Nephron (organoid): ENCODE results near the gene PHC3.
A peak's percentile ranks its signal among the peaks of the same experiment; 100 is the strongest.

ENCODE experiments used
- H3K27ac Mint-ChIP-seq, 3 experiments: 2 replicates each; pipeline ENCODE4 v1.8.0; 2020; ENCODE audit warnings: mixed read lengths in 3 of 3, mild to moderate bottlenecking in 2 of 3, moderate library complexity in 1 of 3
- H3K27me3 Mint-ChIP-seq: 2 replicates; pipeline ENCODE4 v1.8.0; 2021; ENCODE audit warnings: low read depth, mild to moderate bottlenecking, moderate library complexity, mixed read lengths
- H3K36me3 Mint-ChIP-seq: 2 replicates; pipeline ENCODE4 v1.8.0; 2020; ENCODE audit warnings: low read depth, mixed read lengths
- H3K4me1 Mint-ChIP-seq: 2 replicates; pipeline ENCODE4 v1.8.0; 2020; ENCODE audit warnings: mixed read lengths
- H3K4me3 Mint-ChIP-seq, 3 experiments: 2 replicates each; pipeline ENCODE4 v1.8.0; 2020; ENCODE audit warnings: mild to moderate bottlenecking in 3 of 3, mixed read lengths in 3 of 3, moderate library complexity in 2 of 3
- H3K9me3 Mint-ChIP-seq: 2 replicates; pipeline ENCODE4 v1.8.0; 2020; ENCODE audit warnings: mixed read lengths
- TF ChIP-seq, protein P1 (sequence below), 3 experiments: fragments of 200-600 bp; sonication (generic); IDR thresholded peaks; one replicate each; pipeline ENCODE4 v1.5.0; 2021; ENCODE audit warnings: antibody characterized with exemption in 3 of 3; ENCODE audit not compliant: unreplicated experiment in 3 of 3

Gene PHC3

DNA sequence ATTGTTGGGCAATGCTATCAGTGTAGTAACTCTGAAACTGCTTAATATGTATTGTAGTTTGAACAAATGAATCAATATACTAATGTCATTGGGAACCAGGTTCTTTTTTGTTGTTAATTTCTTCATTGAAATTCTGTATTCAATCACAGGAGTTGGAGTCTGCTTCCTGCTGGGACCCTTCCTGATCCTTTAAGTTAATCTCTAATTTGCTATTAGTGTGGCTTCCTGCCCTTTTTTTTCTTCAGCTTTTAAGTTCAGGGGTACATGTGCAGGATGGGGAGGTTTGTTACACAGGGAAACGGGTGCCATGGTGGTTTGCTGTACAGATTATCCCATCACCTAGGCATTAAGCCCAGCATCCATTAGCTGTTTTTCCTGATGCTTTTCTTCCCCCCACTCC, 122.1 kb downstream of the PHC3 start:
- TF ChIP-seq, protein P1, sequence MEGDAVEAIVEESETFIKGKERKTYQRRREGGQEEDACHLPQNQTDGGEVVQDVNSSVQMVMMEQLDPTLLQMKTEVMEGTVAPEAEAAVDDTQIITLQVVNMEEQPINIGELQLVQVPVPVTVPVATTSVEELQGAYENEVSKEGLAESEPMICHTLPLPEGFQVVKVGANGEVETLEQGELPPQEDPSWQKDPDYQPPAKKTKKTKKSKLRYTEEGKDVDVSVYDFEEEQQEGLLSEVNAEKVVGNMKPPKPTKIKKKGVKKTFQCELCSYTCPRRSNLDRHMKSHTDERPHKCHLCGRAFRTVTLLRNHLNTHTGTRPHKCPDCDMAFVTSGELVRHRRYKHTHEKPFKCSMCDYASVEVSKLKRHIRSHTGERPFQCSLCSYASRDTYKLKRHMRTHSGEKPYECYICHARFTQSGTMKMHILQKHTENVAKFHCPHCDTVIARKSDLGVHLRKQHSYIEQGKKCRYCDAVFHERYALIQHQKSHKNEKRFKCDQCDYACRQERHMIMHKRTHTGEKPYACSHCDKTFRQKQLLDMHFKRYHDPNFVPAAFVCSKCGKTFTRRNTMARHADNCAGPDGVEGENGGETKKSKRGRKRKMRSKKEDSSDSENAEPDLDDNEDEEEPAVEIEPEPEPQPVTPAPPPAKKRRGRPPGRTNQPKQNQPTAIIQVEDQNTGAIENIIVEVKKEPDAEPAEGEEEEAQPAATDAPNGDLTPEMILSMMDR (IDR thresholded peaks at IDR 0.05; ENCODE audit: unreplicated experiment in 3 of 3) = no peak
- no peak overlapping the region for H3K4me3 Mint-ChIP-seq
- no peaks in the 10 kb centered on the region for H3K9me3 Mint-ChIP-seq
- peaks cover 3% of the 10 kb centered on the region for H3K36me3 Mint-ChIP-seq
- H3K4me1 Mint-ChIP-seq = no peaks in the 10 kb centered on the region
- H3K27me3 Mint-ChIP-seq = no peaks in the 10 kb centered on the region
- H3K27ac Mint-ChIP-seq = no peak overlapping the region

DNA sequence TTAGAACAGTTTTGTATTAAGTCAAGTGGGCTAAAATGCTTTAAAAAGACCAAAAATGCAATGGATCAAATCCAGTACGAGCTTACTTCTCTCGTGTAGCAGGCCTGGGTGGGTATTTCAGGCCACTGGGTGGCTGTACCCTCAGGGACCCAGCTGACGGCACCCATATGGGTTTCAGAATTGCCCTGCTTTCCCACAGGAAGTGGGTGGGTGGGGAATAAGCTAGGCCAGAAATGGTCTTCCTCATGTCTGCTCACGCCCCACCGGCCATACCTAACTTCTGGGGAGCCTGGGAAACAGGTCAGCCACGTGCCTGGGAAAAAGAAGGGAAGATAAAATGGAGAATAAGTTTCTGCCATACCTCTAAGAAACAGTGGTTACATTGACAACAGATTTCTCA, 123.4 kb downstream of the PHC3 start:
- H3K27me3 Mint-ChIP-seq = no peaks in the 10 kb centered on the region
- H3K27ac Mint-ChIP-seq = no peak overlapping the region
- H3K4me1 Mint-ChIP-seq = no peaks in the 10 kb centered on the region
- peaks cover 3% of the 10 kb centered on the region for H3K36me3 Mint-ChIP-seq
- H3K9me3 Mint-ChIP-seq = no peaks in the 10 kb centered on the region
- no peak overlapping the region for H3K4me3 Mint-ChIP-seq
- TF ChIP-seq, protein P1 (IDR thresholded peaks at IDR 0.05; ENCODE audit: unreplicated experiment in 3 of 3) = no peak

DNA sequence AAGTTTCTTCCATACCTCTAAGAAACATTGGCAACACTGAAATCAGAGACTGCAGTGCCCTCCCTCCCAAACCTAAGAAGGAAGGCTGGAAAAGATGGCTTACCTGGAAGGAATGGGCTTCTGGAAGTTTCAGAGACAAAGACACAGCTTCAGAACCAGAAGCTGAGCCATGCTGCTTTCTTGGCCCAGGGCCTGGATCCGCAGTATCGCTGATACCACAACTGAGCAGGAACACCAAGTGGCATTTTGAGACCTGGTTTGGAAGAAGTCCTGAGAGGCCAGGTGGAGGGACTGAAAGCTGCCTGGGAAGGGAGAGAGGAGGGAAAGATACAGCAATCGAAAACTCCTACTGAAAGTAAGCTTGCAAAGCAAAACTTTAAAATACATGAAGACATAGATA, 124.0 kb downstream of the PHC3 start:
- Mint-ChIP-seq H3K27me3 (no peaks in the 10 kb centered on the region), H3K27ac (no peak overlapping the region), H3K9me3 (no peaks in the 10 kb centered on the region)

DNA sequence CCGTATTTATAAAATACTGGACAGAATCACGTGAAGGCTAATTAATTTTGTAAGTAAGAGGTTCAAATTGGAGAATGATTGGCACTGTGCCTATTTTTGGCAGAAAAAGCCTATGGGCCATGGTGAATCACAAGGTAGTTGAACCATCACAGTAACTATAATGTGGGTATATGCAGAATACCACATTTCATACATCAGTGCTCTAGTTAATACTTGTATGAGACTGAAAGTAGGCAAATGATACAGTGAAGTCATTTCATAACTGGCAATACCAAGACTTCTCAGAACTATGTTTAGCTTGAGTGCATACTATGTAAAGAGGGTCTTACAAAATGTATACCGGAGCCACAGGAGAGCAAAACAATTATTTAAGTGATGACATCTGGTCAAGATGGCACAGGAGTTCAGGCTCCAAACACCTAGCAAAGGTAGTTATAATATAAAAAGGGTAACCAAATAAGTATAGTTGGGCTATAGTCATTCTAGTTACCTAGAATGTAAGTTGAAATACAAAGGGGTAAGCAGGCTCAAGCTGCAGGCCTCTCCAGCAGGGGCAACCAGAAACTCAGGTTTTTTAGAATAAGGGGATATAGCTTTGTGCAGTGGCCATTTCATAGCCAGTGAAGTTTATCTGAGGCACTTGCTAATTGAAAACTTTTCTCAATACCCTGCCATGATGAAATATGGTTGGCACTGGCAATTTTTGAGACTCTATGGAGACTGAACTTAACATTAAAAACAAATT, 124.7 kb downstream of the PHC3 start:
- no peaks in the 10 kb centered on the region for H3K9me3 Mint-ChIP-seq
- H3K27ac Mint-ChIP-seq = no peak overlapping the region
- no peaks in the 10 kb centered on the region for H3K27me3 Mint-ChIP-seq
- no peaks in the 10 kb centered on the region for H3K36me3 Mint-ChIP-seq
- H3K4me1 Mint-ChIP-seq = no peaks in the 10 kb centered on the region
- TF ChIP-seq, protein P1 (IDR thresholded peaks at IDR 0.05; ENCODE audit: unreplicated experiment in 3 of 3) = no peak
- H3K4me3 Mint-ChIP-seq = no peak overlapping the region

More for the DNA sequence above, 124.0 kb downstream of the PHC3 start:
- Mint-ChIP-seq H3K4me3 (no peak overlapping the region), H3K4me1 (no peaks in the 10 kb centered on the region), H3K36me3 (peaks cover 2% of the 10 kb centered on the region)
- TF ChIP-seq, protein P1 (IDR thresholded peaks at IDR 0.05; ENCODE audit: unreplicated experiment in 3 of 3) = no peak

DNA sequence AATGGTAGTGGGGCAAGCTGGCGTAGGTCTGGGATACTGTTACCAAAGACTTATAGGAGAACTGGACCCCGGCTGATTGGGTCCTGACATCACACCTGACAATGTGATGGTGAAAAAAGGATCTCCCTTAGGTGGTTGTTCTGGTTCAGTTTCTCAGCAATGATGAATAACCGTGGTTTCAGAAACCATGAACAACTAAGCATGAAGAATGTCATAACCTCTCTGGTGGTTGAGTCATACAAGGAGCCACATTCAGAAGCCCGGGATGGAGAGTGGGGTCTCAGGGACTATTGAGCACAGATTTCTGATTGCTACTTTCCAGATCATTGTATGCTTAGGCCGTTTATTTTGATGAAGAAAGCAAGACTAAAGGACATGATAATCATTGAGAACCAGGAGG, 126.3 kb downstream of the PHC3 start:
- Mint-ChIP-seq H3K36me3 (no peaks in the 10 kb centered on the region), H3K4me3 (no peak overlapping the region), H3K9me3 (no peaks in the 10 kb centered on the region), H3K27me3 (no peaks in the 10 kb centered on the region), H3K27ac (no peak overlapping the region), H3K4me1 (no peaks in the 10 kb centered on the region)
- TF ChIP-seq, protein P1 (IDR thresholded peaks at IDR 0.05; ENCODE audit: unreplicated experiment in 3 of 3) = no peak

DNA sequence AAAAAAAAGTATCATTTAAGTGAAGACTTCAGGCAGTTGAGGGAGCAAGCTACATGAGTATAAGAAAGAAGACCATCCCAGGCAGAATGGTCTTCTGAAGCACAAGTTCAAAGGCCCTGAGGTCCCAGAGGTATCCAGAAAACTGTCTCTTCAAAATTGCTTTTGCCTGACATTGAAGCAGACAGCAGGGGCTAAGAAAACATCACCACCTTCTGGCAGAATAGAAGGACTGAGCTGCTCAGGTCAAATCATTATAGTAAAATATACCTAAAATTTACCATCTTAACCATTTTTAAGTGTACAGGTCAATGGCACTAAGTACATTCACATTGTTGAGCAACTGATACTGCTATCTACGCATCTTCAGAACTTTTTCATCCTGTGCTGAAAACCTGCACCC, 127.3 kb downstream of the PHC3 start:
- no peaks in the 10 kb centered on the region for H3K9me3 Mint-ChIP-seq
- no peaks in the 10 kb centered on the region for H3K36me3 Mint-ChIP-seq
- no peaks in the 10 kb centered on the region for H3K27me3 Mint-ChIP-seq
- H3K27ac Mint-ChIP-seq = no peak overlapping the region
- H3K4me3 Mint-ChIP-seq = no peak overlapping the region
- H3K4me1 Mint-ChIP-seq = no peaks in the 10 kb centered on the region
- TF ChIP-seq, protein P1 (IDR thresholded peaks at IDR 0.05; ENCODE audit: unreplicated experiment in 3 of 3) = peak in 2 of 3 experiments; percentile 15 to 20
